Measurements from ENCODE around the gene TGFBR2.

DNA sequence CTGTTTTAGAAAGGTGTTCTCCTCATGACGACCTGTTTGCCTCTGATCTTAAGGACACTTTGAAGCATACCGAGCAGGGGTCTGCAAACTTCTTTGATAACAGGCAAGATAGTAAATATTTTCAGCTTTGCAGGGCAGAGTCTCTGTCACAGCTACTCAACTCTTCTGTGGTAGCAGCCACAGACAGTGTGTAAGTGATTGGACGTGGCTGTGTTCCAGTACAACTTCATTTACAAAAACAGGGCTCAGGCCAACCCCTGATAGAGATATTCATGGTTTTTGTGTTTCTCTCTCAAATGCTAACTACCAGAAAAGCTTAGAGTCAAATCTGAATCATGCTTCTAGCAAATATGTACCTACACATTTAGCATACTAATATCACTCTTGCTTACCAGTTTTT lies 51.5 kb downstream of the TGFBR2 start:
- TF ChIP-seq YY1 (IDR thresholded peaks at IDR 0.05; ENCODE audit: extremely low read depth, insufficient replicate concordance, low read depth, low read length), result no peak
- TF ChIP-seq, protein P1, sequence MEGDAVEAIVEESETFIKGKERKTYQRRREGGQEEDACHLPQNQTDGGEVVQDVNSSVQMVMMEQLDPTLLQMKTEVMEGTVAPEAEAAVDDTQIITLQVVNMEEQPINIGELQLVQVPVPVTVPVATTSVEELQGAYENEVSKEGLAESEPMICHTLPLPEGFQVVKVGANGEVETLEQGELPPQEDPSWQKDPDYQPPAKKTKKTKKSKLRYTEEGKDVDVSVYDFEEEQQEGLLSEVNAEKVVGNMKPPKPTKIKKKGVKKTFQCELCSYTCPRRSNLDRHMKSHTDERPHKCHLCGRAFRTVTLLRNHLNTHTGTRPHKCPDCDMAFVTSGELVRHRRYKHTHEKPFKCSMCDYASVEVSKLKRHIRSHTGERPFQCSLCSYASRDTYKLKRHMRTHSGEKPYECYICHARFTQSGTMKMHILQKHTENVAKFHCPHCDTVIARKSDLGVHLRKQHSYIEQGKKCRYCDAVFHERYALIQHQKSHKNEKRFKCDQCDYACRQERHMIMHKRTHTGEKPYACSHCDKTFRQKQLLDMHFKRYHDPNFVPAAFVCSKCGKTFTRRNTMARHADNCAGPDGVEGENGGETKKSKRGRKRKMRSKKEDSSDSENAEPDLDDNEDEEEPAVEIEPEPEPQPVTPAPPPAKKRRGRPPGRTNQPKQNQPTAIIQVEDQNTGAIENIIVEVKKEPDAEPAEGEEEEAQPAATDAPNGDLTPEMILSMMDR (IDR thresholded peaks at IDR 0.05 in 2 of 3, conservative IDR thresholded peaks at IDR 0.05 in 1 of 3; ENCODE audit: borderline replicate concordance in 1 of 3, insufficient read depth in 1 of 3, low read depth in 2 of 3, low read length in 2 of 3), result no peak
- TF ChIP-seq SIN3A (IDR thresholded peaks at IDR 0.05; ENCODE audit: low read depth), result no peak
- no peak for TF ChIP-seq POLR2AphosphoS5 (IDR thresholded peaks at IDR 0.05; ENCODE audit: low read depth, low read length)
- TF ChIP-seq EZH2phosphoT487 (IDR thresholded peaks at IDR 0.05; ENCODE audit: borderline replicate concordance), result no peak
- TF ChIP-seq, protein P2, sequence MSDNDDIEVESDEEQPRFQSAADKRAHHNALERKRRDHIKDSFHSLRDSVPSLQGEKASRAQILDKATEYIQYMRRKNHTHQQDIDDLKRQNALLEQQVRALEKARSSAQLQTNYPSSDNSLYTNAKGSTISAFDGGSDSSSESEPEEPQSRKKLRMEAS (IDR thresholded peaks at IDR 0.05), result no peak
- TF ChIP-seq, protein P3, sequence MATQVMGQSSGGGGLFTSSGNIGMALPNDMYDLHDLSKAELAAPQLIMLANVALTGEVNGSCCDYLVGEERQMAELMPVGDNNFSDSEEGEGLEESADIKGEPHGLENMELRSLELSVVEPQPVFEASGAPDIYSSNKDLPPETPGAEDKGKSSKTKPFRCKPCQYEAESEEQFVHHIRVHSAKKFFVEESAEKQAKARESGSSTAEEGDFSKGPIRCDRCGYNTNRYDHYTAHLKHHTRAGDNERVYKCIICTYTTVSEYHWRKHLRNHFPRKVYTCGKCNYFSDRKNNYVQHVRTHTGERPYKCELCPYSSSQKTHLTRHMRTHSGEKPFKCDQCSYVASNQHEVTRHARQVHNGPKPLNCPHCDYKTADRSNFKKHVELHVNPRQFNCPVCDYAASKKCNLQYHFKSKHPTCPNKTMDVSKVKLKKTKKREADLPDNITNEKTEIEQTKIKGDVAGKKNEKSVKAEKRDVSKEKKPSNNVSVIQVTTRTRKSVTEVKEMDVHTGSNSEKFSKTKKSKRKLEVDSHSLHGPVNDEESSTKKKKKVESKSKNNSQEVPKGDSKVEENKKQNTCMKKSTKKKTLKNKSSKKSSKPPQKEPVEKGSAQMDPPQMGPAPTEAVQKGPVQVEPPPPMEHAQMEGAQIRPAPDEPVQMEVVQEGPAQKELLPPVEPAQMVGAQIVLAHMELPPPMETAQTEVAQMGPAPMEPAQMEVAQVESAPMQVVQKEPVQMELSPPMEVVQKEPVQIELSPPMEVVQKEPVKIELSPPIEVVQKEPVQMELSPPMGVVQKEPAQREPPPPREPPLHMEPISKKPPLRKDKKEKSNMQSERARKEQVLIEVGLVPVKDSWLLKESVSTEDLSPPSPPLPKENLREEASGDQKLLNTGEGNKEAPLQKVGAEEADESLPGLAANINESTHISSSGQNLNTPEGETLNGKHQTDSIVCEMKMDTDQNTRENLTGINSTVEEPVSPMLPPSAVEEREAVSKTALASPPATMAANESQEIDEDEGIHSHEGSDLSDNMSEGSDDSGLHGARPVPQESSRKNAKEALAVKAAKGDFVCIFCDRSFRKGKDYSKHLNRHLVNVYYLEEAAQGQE (IDR thresholded peaks at IDR 0.05; ENCODE audit: low read depth), result no peak
- no peak for TF ChIP-seq EZH2 (IDR thresholded peaks at IDR 0.05)
- TF ChIP-seq, protein P4, sequence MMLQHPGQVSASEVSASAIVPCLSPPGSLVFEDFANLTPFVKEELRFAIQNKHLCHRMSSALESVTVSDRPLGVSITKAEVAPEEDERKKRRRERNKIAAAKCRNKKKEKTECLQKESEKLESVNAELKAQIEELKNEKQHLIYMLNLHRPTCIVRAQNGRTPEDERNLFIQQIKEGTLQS (IDR thresholded peaks at IDR 0.05), result no peak
- TF ChIP-seq POLR2A (IDR thresholded peaks at IDR 0.05; ENCODE audit: borderline replicate concordance, extremely low read depth, insufficient read depth, insufficient read length), result no peak
- no peak for TF ChIP-seq RAD21 (IDR thresholded peaks at IDR 0.05; ENCODE audit: low read depth)
- TF ChIP-seq ZNF274 (IDR thresholded peaks at IDR 0.05; ENCODE audit: low read depth, low read length), result no peak
